MM.1S (cell line): ENCODE measurements around the gene LHFPL5.

Source experiments
- DNase-seq: peaks from one replicate; pipeline ENCODE4 v3.0.0-alpha.2; 2015
- H2AFZ ChIP-seq: fragments of 300-600 bp; sonication (generic); 2 replicates; pipeline ENCODE4 v1.6.0; 2016; ENCODE audit warnings: antibody characterized with exemption, low read length
- H3F3A ChIP-seq: fragments of 300-600 bp; sonication (generic); 2 replicates; pipeline ENCODE4 v1.6.1; 2016; ENCODE audit warnings: mild to moderate bottlenecking, antibody characterized with exemption, low read length, moderate library complexity, mixed read lengths; ENCODE audit not compliant: insufficient read depth
- H3K27ac ChIP-seq: fragments of 300-600 bp; sonication (generic); 2 replicates; pipeline ENCODE4 v1.5.1; 2016; ENCODE audit warnings: mild to moderate bottlenecking, low read length
- H3K27me3 ChIP-seq: fragments of 300-600 bp; sonication (generic); replicated peaks from 2 replicates; pipeline ENCODE4 v1.6.0; 2016; ENCODE audit warnings: low read length; ENCODE audit not compliant: insufficient read depth
- H3K36me3 ChIP-seq: fragments of 300-600 bp; sonication (generic); replicated peaks from 2 replicates; pipeline ENCODE4 v1.6.1; 2016; ENCODE audit warnings: mild to moderate bottlenecking, low read length, mixed read lengths; ENCODE audit not compliant: insufficient read depth
- H3K4me1 ChIP-seq: fragments of 300-600 bp; sonication (generic); 2 replicates; pipeline ENCODE4 v1.6.1; 2016; ENCODE audit warnings: low read length, mixed read lengths
- H3K4me2 ChIP-seq: fragments of 300-600 bp; sonication (generic); 2 replicates; pipeline ENCODE4 v1.6.0; 2016; ENCODE audit warnings: low read depth, low read length
- H3K4me3 ChIP-seq: fragments of 300-600 bp; sonication (generic); 2 replicates; pipeline ENCODE4 v1.5.1; 2016; ENCODE audit warnings: low read length, mixed read lengths
- H3K79me2 ChIP-seq: fragments of 300-600 bp; sonication (generic); 2 replicates; pipeline ENCODE4 v1.6.1; 2016; ENCODE audit warnings: mixed run types, low read length, mixed read lengths
- H3K9ac ChIP-seq: fragments of 300-600 bp; sonication (generic); 2 replicates; pipeline ENCODE4 v1.6.1; 2016; ENCODE audit warnings: low read length, mixed read lengths
- H3K9me2 ChIP-seq: fragments of 300-600 bp; sonication (generic); replicated peaks from 2 replicates; pipeline ENCODE4 v1.6.1; 2016; ENCODE audit warnings: mild to moderate bottlenecking, low read length, mixed read lengths; ENCODE audit not compliant: insufficient read depth
- H3K9me3 ChIP-seq: fragments of 300-600 bp; sonication (generic); replicated peaks from 2 replicates; pipeline ENCODE4 v1.6.1; 2016; ENCODE audit warnings: mild to moderate bottlenecking, low read length, mixed read lengths; ENCODE audit not compliant: insufficient read depth
- H4K20me1 ChIP-seq: fragments of 300-600 bp; sonication (generic); 2 replicates; pipeline ENCODE4 v1.6.1; 2016; ENCODE audit warnings: mild to moderate bottlenecking, low read length, moderate library complexity, mixed read lengths; ENCODE audit not compliant: insufficient read depth
- CTCF ChIP-seq: fragments of 300-600 bp; sonication (generic); IDR thresholded peaks from 2 replicates; pipeline ENCODE4 v1.5.1; 2016; ENCODE audit warnings: antibody characterized with exemption, low read length, mixed read lengths
- EZH2 ChIP-seq: fragments of 300-600 bp; sonication (generic); optimal IDR thresholded peaks from 2 replicates; pipeline ENCODE3; 2017; ENCODE audit warnings: low read depth, mild to moderate bottlenecking, antibody characterized with exemption, low read length, mixed read lengths
- EZH2phosphoT487 ChIP-seq: fragments of 300-600 bp; sonication (generic); IDR thresholded peaks from 2 replicates; pipeline ENCODE4 v1.6.1; 2018; ENCODE audit warnings: antibody characterized with exemption, low read length

The LHFPL5 gene

GRCh38 chr6:35786272-35786671 lies 18.9 kb upstream of the LHFPL5 start:
- no peaks in the 10 kb centered on the region for H3K4me1 ChIP-seq
- no peak overlapping the region for H3K27ac ChIP-seq
- H3K9me3 ChIP-seq = no peaks in the 10 kb centered on the region
- H3K4me2 ChIP-seq = no peak overlapping the region
- no peak for TF ChIP-seq EZH2
- TF ChIP-seq CTCF = no peak
- no peak for TF ChIP-seq EZH2phosphoT487
- H3K79me2 ChIP-seq = no peaks in the 10 kb centered on the region
- H3K9ac ChIP-seq = no peak overlapping the region
- H2AFZ ChIP-seq = no peak overlapping the region
- H3K27me3 ChIP-seq = peaks cover 12% of the 10 kb centered on the region; the same call in 1 of the 2 replicates
- H4K20me1 ChIP-seq = no peaks in the 10 kb centered on the region
- H3K9me2 ChIP-seq = no peaks in the 10 kb centered on the region
- no peaks in the 10 kb centered on the region for H3F3A ChIP-seq
- no peaks in the 10 kb centered on the region for H3K36me3 ChIP-seq
- no peak overlapping the region for H3K4me3 ChIP-seq
- no peak for DNase-seq

- Histone ChIP-seq H3K36me3 (no peaks in the 10 kb centered on the region), H3K9ac (no peak overlapping the region), H4K20me1 (no peaks in the 10 kb centered on the region), H3K27ac (no peak overlapping the region), H3F3A (no peaks in the 10 kb centered on the region), H2AFZ (no peak overlapping the region), H3K9me3 (no peaks in the 10 kb centered on the region), H3K4me3 (no peak overlapping the region), H3K4me1 (no peaks in the 10 kb centered on the region), H3K9me2 (no peaks in the 10 kb centered on the region), H3K4me2 (no peak overlapping the region), H3K79me2 (no peaks in the 10 kb centered on the region), H3K27me3 (peaks cover 12% of the 10 kb centered on the region; the same call in 1 of the 2 replicates)
- TF ChIP-seq CTCF = no peak
- no peak for TF ChIP-seq EZH2
- no peak for TF ChIP-seq EZH2phosphoT487
- no peak for DNase-seq
Observed at GRCh38 chr6:35786810-35787209, 18.3 kb upstream of the LHFPL5 start.

- H4K20me1 ChIP-seq = no peaks in the 10 kb centered on the region
- TF ChIP-seq CTCF (no peak), EZH2phosphoT487 (no peak), EZH2 (no peak)
- no peaks in the 10 kb centered on the region for H3K9me3 ChIP-seq
- no peaks in the 10 kb centered on the region for H3K79me2 ChIP-seq
- no peaks in the 10 kb centered on the region for H3F3A ChIP-seq
- H3K27ac ChIP-seq = no peak overlapping the region
- H3K4me1 ChIP-seq = no peaks in the 10 kb centered on the region
- peaks cover 12% of the 10 kb centered on the region; the same call in 1 of the 2 replicates for H3K27me3 ChIP-seq
- H3K9ac ChIP-seq = no peak overlapping the region
- no peak overlapping the region for H3K4me3 ChIP-seq
- no peak overlapping the region for H3K4me2 ChIP-seq
- no peak overlapping the region for H2AFZ ChIP-seq
- no peaks in the 10 kb centered on the region for H3K9me2 ChIP-seq
- DNase-seq = no peak
- no peaks in the 10 kb centered on the region for H3K36me3 ChIP-seq
Observed at GRCh38 chr6:35787266-35788218, 17.6 kb upstream of the LHFPL5 start.
